HuH-7 (cell line): ENCODE measurements around the gene RAPSN.

Experiments
- DNase-seq: peaks from one replicate; pipeline ENCODE4 v3.0.0; 2011; ENCODE audit warnings: low spot score

RAPSN gene

GRCh38 chr11:47408598-47409439 lies 40.1 kb downstream of the RAPSN start:
- DNase-seq, result no peak

GRCh38 chr11:47407746-47408590 lies 41.0 kb downstream of the RAPSN start, which contains the start of gene SLC39A13:
Gene SLC39A13 (plus strand): TSS chr11:47408590. CDS start chr11:47410095, 1,505 bp downstream.
- peak; percentile 96 for DNase-seq

GRCh38 chr11:47406896-47407745 lies 41.8 kb downstream of the RAPSN start:
- DNase-seq, result no peak

- DNase-seq, result no peak
Measured at GRCh38 chr11:47403571-47403970, 45.4 kb downstream of the RAPSN start.

GRCh38 chr11:47403135-47403534 lies 45.8 kb downstream of the RAPSN start:
- no peak for DNase-seq

GRCh38 chr11:47400768-47401279 lies 48.1 kb downstream of the RAPSN start:
- DNase-seq, result no peak

- peak; percentile 75 for DNase-seq
Measured at GRCh38 chr11:47399860-47400767, 48.8 kb downstream of the RAPSN start.

- DNase-seq, result no peak
Measured at GRCh38 chr11:47398551-47398950, 50.4 kb downstream of the RAPSN start.

GRCh38 chr11:47398011-47398410 lies 50.9 kb downstream of the RAPSN start:
- DNase-seq, result no peak

- no peak for DNase-seq
Measured at GRCh38 chr11:47396049-47396320, 53.0 kb downstream of the RAPSN start.

- no peak for DNase-seq
Measured at GRCh38 chr11:47395223-47396048, 53.5 kb downstream of the RAPSN start.

- DNase-seq, result no peak
Measured at GRCh38 chr11:47394322-47395222, 54.4 kb downstream of the RAPSN start.

GRCh38 chr11:47394050-47394321 lies 55.0 kb downstream of the RAPSN start:
- no peak for DNase-seq

GRCh38 chr11:47393163-47394049 lies 55.5 kb downstream of the RAPSN start:
- DNase-seq, result no peak

GRCh38 chr11:47392546-47393162 lies 56.3 kb downstream of the RAPSN start:
- no peak for DNase-seq

- DNase-seq, result no peak
Measured at GRCh38 chr11:47391711-47392432, 57.1 kb downstream of the RAPSN start.

- DNase-seq, result no peak
Measured at GRCh38 chr11:47391077-47391583, 57.8 kb downstream of the RAPSN start.
